Stimulated activated CD8-positive, alpha-beta memory T cell treated with anti-CD3 and anti-CD28 coated beads, Interleukin-4, amount 100 ng/mL, for 24 hours (primary cell): ENCODE data around the gene TGIF2LY.
"Not testable (repeated sequence)": the region's sequence is repeated elsewhere in the genome, so short reads cannot be mapped to it uniquely, and the experiment has no call there.

Experiments used
- DNase-seq: peaks from one replicate; pipeline ENCODE4 v3.0.0-alpha.2; 2020; ENCODE audit warnings: low read depth

The TGIF2LY gene

DNA sequence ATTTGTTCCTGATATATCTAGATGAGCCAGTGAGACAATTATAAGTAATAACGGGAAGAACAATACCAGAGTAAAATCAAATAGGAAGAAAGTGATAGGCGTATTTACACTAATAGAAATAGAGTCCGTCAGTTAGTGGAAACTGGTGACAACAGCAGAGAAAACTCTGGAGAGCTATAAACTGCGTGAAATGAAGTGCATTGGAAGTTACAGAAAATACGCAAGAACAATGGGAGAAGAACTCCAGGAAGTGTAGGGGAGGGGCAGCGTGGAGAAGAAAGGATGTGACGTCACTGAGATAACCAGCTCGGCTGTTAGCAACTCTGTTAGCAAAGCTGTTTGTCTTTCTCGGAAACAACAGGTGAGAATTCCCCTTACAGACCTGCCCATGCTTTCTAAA lies at the start of gene TGIF2LY:
TSS of gene TGIF2LY (plus strand) at position 301 of the 400 bp plus-strand sequence. CDS start 178 bp downstream, outside the sequence.
- not testable (repeated sequence) for DNase-seq
